PC-3 (cell line): ENCODE measurements around the gene GSDMA. TPM values are rescaled to one million over a fixed set of nuclear protein-coding genes. Genes with fewer than 3 reads are reported as not detected.

Experiments
- ATAC-seq: fragments of 200-7000 bp; cut with Tn5 transposase; 2 replicates; pipeline ENCODE4 v1.9.1; 2020; ENCODE audit warnings: mild to moderate bottlenecking, moderate library complexity
- BruUV-seq: library from RNA; stranded (reverse); fragments of 400-500 nt; replicated peaks from 2 replicates; lab custom pipeline; 2021; lab: Mats Ljungman, UMichigan
- CTCF ChIA-PET: fragments of 300-600 bp; sonication (Branson Sonifier 250); formaldehyde crosslinking; loops from one replicate; lab custom pipeline; 2022; ENCODE audit warnings: antibody characterized with exemption; lab: Charles Lee
- POLR2A ChIA-PET: fragments of 300-600 bp; sonication (Branson Sonifier 250); formaldehyde crosslinking; loops from one replicate; lab custom pipeline; 2022; ENCODE audit warnings: antibody characterized with exemption; ENCODE audit not compliant: unreplicated experiment; lab: Charles Lee
- DNase-seq: peaks from one replicate; pipeline ENCODE4 v3.0.0-alpha.2; 2015
- H2AFZ ChIP-seq: fragments of 300-600 bp; sonication (generic); 2 replicates; pipeline ENCODE4 v1.6.0; 2016; ENCODE audit warnings: antibody characterized with exemption, low read length
- H3F3A ChIP-seq: fragments of 300-600 bp; sonication (generic); one replicate; pipeline ENCODE4 v1.6.0; 2017; ENCODE audit warnings: antibody characterized with exemption, low read length, control low read depth, mild to moderate bottlenecking; ENCODE audit not compliant: unreplicated experiment
- H3K27ac ChIP-seq: fragments of 300-600 bp; sonication (generic); 2 replicates; pipeline ENCODE4 v1.5.1; 2016; ENCODE audit warnings: mild to moderate bottlenecking, low read length
- H3K27me3 ChIP-seq: fragments of 300-600 bp; sonication (generic); 2 replicates; pipeline ENCODE4 v1.6.1; 2016; ENCODE audit warnings: low read length, mixed read lengths
- H3K36me3 ChIP-seq: fragments of 300-600 bp; sonication (generic); 2 replicates; pipeline ENCODE4 v1.6.1; 2016; ENCODE audit warnings: low read depth, mixed run types, low read length, mixed read lengths
- H3K4me1 ChIP-seq: fragments of 300-600 bp; sonication (generic); 2 replicates; pipeline ENCODE4 v1.5.1; 2016; ENCODE audit warnings: low read length; ENCODE audit not compliant: insufficient read depth
- H3K4me2 ChIP-seq: fragments of 300-600 bp; sonication (generic); 2 replicates; pipeline ENCODE4 v1.6.0; 2016; ENCODE audit warnings: low read length
- H3K4me3 ChIP-seq: fragments of 300-600 bp; sonication (generic); 2 replicates; pipeline ENCODE4 v1.5.1; 2016; ENCODE audit warnings: mild to moderate bottlenecking, low read length, mixed read lengths
- H3K79me2 ChIP-seq: fragments of 300-600 bp; sonication (generic); 2 replicates; pipeline ENCODE4 v1.6.1; 2017; ENCODE audit warnings: low read length, mixed read lengths
- H3K9ac ChIP-seq: fragments of 300-600 bp; sonication (generic); 2 replicates; pipeline ENCODE4 v1.6.0; 2016; ENCODE audit warnings: mild to moderate bottlenecking, low read length
- H3K9me2 ChIP-seq: fragments of 300-600 bp; sonication (generic); replicated peaks from 2 replicates; pipeline ENCODE4 v1.6.1; 2016; ENCODE audit warnings: mixed run types, low read length, mixed read lengths
- H3K9me3 ChIP-seq: fragments of 300-600 bp; sonication (generic); 2 replicates; pipeline ENCODE4 v1.6.1; 2016; ENCODE audit warnings: low read length, mixed read lengths
- H4K20me1 ChIP-seq: fragments of 300-600 bp; sonication (generic); 2 replicates; pipeline ENCODE4 v1.6.1; 2016; ENCODE audit warnings: low read length, mixed read lengths
- EZH2 ChIP-seq: fragments of 300-600 bp; sonication (generic); IDR thresholded peaks from one replicate; pipeline ENCODE4 v1.6.1; 2017; ENCODE audit warnings: antibody characterized with exemption, mild to moderate bottlenecking, low read length; ENCODE audit not compliant: unreplicated experiment
- EZH2phosphoT487 ChIP-seq: fragments of 300-600 bp; sonication (generic); IDR thresholded peaks from 2 replicates; pipeline ENCODE4 v1.6.1; 2018; ENCODE audit warnings: mild to moderate bottlenecking, antibody characterized with exemption, low read length, borderline replicate concordance
- intact Hi-C: fragments of 100-400 bp; cut with micrococcal nuclease; formaldehyde crosslinking; loops from 2 replicates; pipeline ENCODE4 v1.9.0; 2023
- total RNA-seq: library from RNA; depleted of rRNA; stranded (reverse); fragments of >200 nt; gene quantifications from 2 replicates; pipeline ENCODE4 v1.2.3, GENCODE V29; 2014
- TF ChIP-seq, protein P1 (sequence below): fragments of 300-600 bp; sonication (generic); conservative IDR thresholded peaks from 2 replicates; pipeline ENCODE4 v1.5.1; 2017; ENCODE audit warnings: antibody characterized with exemption, low read depth, mild to moderate bottlenecking, low read length

The GSDMA gene
- total RNA-seq, 1 experiment from 2014 or later = not detected

DNA sequence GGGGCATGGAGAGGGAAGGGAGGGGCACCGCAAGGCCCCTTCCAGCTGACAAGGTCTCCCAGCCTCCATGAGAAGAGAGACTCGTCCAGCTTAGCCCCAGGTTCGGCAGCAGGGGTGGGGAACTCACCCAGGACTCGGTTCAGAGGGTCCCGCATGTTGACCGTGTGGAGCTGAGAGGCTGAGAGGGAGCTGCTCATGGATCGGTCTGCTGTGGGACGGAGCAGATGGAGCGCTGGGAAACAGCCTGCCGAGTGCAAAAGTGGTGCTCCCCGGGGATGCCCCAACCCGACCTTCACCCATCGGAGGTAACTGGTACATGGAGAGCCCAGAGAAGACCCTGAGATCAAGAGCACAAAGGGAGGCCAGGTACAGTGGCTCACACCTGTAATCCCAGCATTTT lies 57.3 kb downstream of the GSDMA start:
- Histone ChIP-seq H3K4me2 (no peak overlapping the region), H2AFZ (no peak overlapping the region), H3K4me3 (no peak overlapping the region), H3K9me3 (no peaks in the 10 kb centered on the region), H3K4me1 (peaks cover 62% of the 10 kb centered on the region), H3K36me3 (peaks cover 8% of the 10 kb centered on the region), H3F3A (no peaks in the 10 kb centered on the region), H3K27ac (no peak overlapping the region), H3K27me3 (no peaks in the 10 kb centered on the region), H3K79me2 (no peaks in the 10 kb centered on the region), H4K20me1 (no peaks in the 10 kb centered on the region), H3K9me2 (no peaks in the 10 kb centered on the region), H3K9ac (no peak overlapping the region)
- ATAC-seq (no peak), DNase-seq (no peak)
- TF ChIP-seq EZH2 (no peak), EZH2phosphoT487 (no peak)
- TF ChIP-seq, protein P1, sequence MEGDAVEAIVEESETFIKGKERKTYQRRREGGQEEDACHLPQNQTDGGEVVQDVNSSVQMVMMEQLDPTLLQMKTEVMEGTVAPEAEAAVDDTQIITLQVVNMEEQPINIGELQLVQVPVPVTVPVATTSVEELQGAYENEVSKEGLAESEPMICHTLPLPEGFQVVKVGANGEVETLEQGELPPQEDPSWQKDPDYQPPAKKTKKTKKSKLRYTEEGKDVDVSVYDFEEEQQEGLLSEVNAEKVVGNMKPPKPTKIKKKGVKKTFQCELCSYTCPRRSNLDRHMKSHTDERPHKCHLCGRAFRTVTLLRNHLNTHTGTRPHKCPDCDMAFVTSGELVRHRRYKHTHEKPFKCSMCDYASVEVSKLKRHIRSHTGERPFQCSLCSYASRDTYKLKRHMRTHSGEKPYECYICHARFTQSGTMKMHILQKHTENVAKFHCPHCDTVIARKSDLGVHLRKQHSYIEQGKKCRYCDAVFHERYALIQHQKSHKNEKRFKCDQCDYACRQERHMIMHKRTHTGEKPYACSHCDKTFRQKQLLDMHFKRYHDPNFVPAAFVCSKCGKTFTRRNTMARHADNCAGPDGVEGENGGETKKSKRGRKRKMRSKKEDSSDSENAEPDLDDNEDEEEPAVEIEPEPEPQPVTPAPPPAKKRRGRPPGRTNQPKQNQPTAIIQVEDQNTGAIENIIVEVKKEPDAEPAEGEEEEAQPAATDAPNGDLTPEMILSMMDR = no peak
- BruUV-seq = no TSS peak
- ChIA-PET POLR2A (no interaction called here), CTCF (no interaction called here)
- intact Hi-C loops = loop anchor here (5.0 kb wide), 1 partner anchor 92 kb away; no protein-coding TSS in a partner anchor

DNA sequence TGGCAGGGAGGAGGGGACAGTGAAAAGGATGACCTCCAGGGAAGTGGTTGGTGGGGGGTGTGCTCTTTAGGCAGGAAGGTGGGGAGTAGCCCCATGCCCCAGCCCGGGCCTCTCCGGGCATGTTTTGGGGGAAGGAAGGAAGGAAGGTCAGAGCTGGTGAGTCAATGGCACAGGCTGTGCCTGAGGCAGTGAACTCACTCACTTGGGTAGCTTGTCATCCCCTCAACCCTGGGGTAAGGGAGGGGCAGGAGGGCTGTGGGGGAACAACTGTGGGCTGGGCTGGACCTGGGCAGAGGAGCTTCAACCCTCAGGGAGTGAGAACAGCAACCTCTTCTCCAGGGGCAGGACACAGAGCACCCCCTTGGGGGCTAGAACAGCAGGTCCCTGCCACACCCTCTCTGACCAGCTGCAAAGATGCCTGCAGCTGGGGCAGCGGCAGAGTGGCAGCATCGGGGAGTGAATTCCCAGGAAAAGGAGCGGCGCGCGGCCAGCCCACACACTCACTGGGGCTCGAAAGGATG lies 58.7 kb downstream of the GSDMA start:
- intact Hi-C loops = loop anchor here (5.0 kb wide), 1 partner anchor 91 kb away; no protein-coding TSS in a partner anchor
- H3K4me1 ChIP-seq = peaks cover 69% of the 10 kb centered on the region
- no peaks in the 10 kb centered on the region for H3K27me3 ChIP-seq
- peak; percentile 68 for ATAC-seq
- H3F3A ChIP-seq = peaks cover 6% of the 10 kb centered on the region
- no peaks in the 10 kb centered on the region for H3K9me2 ChIP-seq
- peak overlapping the region; percentile 73 for H3K9ac ChIP-seq
- BruUV-seq = no TSS peak
- H3K9me3 ChIP-seq = no peaks in the 10 kb centered on the region
- H3K79me2 ChIP-seq = no peaks in the 10 kb centered on the region
- CTCF ChIA-PET = interaction anchor here (0.7 kb wide), 1 partner anchor 1909 kb away, joined by 3 read pairs; the partner anchor contains the start of gene ODAD4
- H3K36me3 ChIP-seq = peaks cover 12% of the 10 kb centered on the region
- H3K4me3 ChIP-seq = peak overlapping the region; percentile 41; the same call in 1 of the 2 replicates
- peak; percentile 93 for DNase-seq
- no peak overlapping the region for H2AFZ ChIP-seq
- TF ChIP-seq, protein P1 = no peak
- TF ChIP-seq EZH2 = no peak
- TF ChIP-seq EZH2phosphoT487 = no peak
- no peaks in the 10 kb centered on the region for H4K20me1 ChIP-seq
- H3K4me2 ChIP-seq = peak overlapping the region; percentile 79
- POLR2A ChIA-PET = interaction anchor here (0.5 to 0.8 kb wide), 4 partner anchors 24 to 773 kb away, joined by 3 to 32 read pairs (median 3); no protein-coding TSS in a partner anchor
- peak overlapping the region; percentile 97 for H3K27ac ChIP-seq

DNA sequence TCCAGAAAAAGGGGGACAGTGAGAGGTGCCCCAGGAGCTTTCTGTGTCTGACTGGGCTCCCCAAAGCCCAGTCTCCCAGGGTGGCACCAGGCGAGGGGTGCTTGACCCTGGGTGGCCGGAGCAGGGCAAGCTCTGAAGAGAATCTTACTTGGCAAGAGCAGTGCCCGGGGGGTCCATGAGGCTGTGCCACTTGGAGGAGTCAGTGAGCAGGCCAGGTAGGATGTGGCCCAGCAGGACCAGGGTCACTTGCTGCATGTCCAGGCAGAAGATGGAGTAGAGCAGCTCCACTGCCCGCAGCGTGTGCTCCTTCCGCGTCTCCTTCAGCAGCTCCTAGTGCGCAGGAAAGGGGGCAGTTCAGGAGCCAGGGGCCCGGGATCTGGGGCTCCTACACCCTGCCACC lies 59.7 kb downstream of the GSDMA start:
- ChIA-PET POLR2A (no interaction called here), CTCF (no interaction called here)
- intact Hi-C loops = loop anchor here (5.0 kb wide), 1 partner anchor 90 kb away; no protein-coding TSS in a partner anchor
- Histone ChIP-seq H4K20me1 (no peaks in the 10 kb centered on the region), H3K79me2 (no peaks in the 10 kb centered on the region), H3K27me3 (no peaks in the 10 kb centered on the region), H2AFZ (no peak overlapping the region), H3K9me3 (no peaks in the 10 kb centered on the region), H3K9ac (peak overlapping the region; percentile 72), H3K9me2 (no peaks in the 10 kb centered on the region), H3K36me3 (peaks cover 12% of the 10 kb centered on the region), H3K27ac (peak overlapping the region; percentile 97), H3F3A (peaks cover 10% of the 10 kb centered on the region), H3K4me1 (peaks cover 76% of the 10 kb centered on the region), H3K4me3 (peak overlapping the region; percentile 17; the same call in 1 of the 2 replicates), H3K4me2 (peak overlapping the region; percentile 79)
- no peak for DNase-seq
- no peak for ATAC-seq
- no peak for TF ChIP-seq EZH2
- TF ChIP-seq, protein P1 = no peak
- TF ChIP-seq EZH2phosphoT487 = no peak
- no TSS peak for BruUV-seq
